CD14-positive monocyte (primary cell): ENCODE results near the gene CYB5RL. TPM values are rescaled to one million over a fixed set of nuclear protein-coding genes. Genes with fewer than 3 reads are reported as not detected.

Experiments
- DNase-seq, 3 donors: peaks; one replicate each; pipeline ENCODE4 v3.0.0-alpha.2; 2011 to 2022
- H2AFZ ChIP-seq: 2 replicates; pipeline ENCODE4 v1.6.0; 2012; ENCODE audit warnings: mild to moderate bottlenecking, low read depth, low read length, inconsistent platforms; ENCODE audit not compliant: insufficient read depth, poor library complexity, severe bottlenecking
- H3K27ac ChIP-seq, 2 donors: 1 replicate in 1 of 2; 2 replicates in 1 of 2; pipeline ENCODE4 v1.5.1; 2012 to 2013; ENCODE audit warnings: low read length in 2 of 2, control low read depth in 1 of 2, inconsistent platforms in 1 of 2, low read depth in 1 of 2, mild to moderate bottlenecking in 1 of 2
- H3K27me3 ChIP-seq, 2 donors: one replicate each; pipeline versions ENCODE4 v1.6.0 to v1.6.1; 2011 to 2013; ENCODE audit warnings: low read length in 2 of 2; ENCODE audit not compliant: control insufficient read depth in 2 of 2, insufficient read depth in 2 of 2
- H3K36me3 ChIP-seq, 2 donors: replicated peaks in 1 of 2; 1 replicate in 1 of 2; 2 replicates in 1 of 2; pipeline versions ENCODE4 v1.5.1 to v1.6.1; 2012 to 2013; ENCODE audit warnings: low read length in 2 of 2, control low read depth in 1 of 2, inconsistent platforms in 1 of 2, mild to moderate bottlenecking in 1 of 2; ENCODE audit not compliant: insufficient read depth in 2 of 2, control insufficient read depth in 1 of 2
- H3K4me1 ChIP-seq, 2 donors: 1 replicate in 1 of 2; 2 replicates in 1 of 2; pipeline versions ENCODE4 v1.5.1 to v1.6.1; 2012 to 2013; ENCODE audit warnings: low read length in 2 of 2, control low read depth in 1 of 2, inconsistent platforms in 1 of 2, mild to moderate bottlenecking in 1 of 2, moderate library complexity in 1 of 2; ENCODE audit not compliant: insufficient read depth in 2 of 2, control insufficient read depth in 1 of 2
- H3K4me2 ChIP-seq: replicated peaks from 2 replicates; pipeline ENCODE3; 2012; ENCODE audit warnings: low read length, moderate library complexity, mild to moderate bottlenecking; ENCODE audit not compliant: poor library complexity, severe bottlenecking; ENCODE audit errors: extremely low read depth
- H3K4me3 ChIP-seq, 3 experiments: fragments of 200-600 bp in 1 of 3; sonication (generic) in 1 of 3; replicated peaks in 1 of 3; 1 replicate in 2 of 3; 2 replicates in 1 of 3; pipeline ENCODE4 v1.5.1; 2011 to 2013; ENCODE audit warnings: low read length in 3 of 3, mild to moderate bottlenecking in 3 of 3, control low read depth in 2 of 3, low read depth in 2 of 3, inconsistent platforms in 1 of 3, moderate library complexity in 1 of 3
- H3K79me2 ChIP-seq: 2 replicates; pipeline ENCODE4 v1.6.0; 2012; ENCODE audit warnings: mild to moderate bottlenecking, control low read depth, inconsistent platforms, low read length, moderate library complexity; ENCODE audit not compliant: insufficient read depth
- H3K9ac ChIP-seq: 2 replicates; pipeline ENCODE4 v1.6.0; 2017; ENCODE audit warnings: low read length, mild to moderate bottlenecking; ENCODE audit not compliant: insufficient read depth, poor library complexity, severe bottlenecking
- H3K9me3 ChIP-seq, 2 donors: replicated peaks in 1 of 2; 1 replicate in 1 of 2; 2 replicates in 1 of 2; pipeline versions ENCODE4 v1.5.1 to v1.6.1; 2012 to 2013; ENCODE audit warnings: low read length in 2 of 2, control low read depth in 1 of 2; ENCODE audit not compliant: control insufficient read depth in 1 of 2, insufficient read depth in 1 of 2
- H4K20me1 ChIP-seq: 2 replicates; pipeline ENCODE4 v1.6.0; 2012; ENCODE audit warnings: mild to moderate bottlenecking, low read length, control low read depth, moderate library complexity; ENCODE audit not compliant: insufficient read depth
- H3K27ac Mint-ChIP-seq, 7 donors: one replicate each; pipeline ENCODE4 v1.8.0; 2020; ENCODE audit warnings: mild to moderate bottlenecking in 7 of 7, mixed read lengths in 7 of 7, moderate library complexity in 6 of 7, inconsistent platforms in 2 of 7
- H3K27me3 Mint-ChIP-seq, 3 donors: one replicate each; pipeline ENCODE4 v1.8.0; 2021 to 2022; ENCODE audit warnings: low read depth in 3 of 3, mild to moderate bottlenecking in 3 of 3, mixed read lengths in 3 of 3, moderate library complexity in 3 of 3, inconsistent platforms in 1 of 3
- H3K36me3 Mint-ChIP-seq, 2 donors: one replicate each; pipeline ENCODE4 v1.8.0; 2020; ENCODE audit warnings: mixed read lengths in 2 of 2, inconsistent platforms in 1 of 2, mild to moderate bottlenecking in 1 of 2
- H3K4me1 Mint-ChIP-seq: one replicate; pipeline ENCODE4 v1.8.0; 2020; ENCODE audit warnings: mild to moderate bottlenecking, mixed read lengths
- H3K4me3 Mint-ChIP-seq, 2 donors: one replicate each; pipeline ENCODE4 v1.8.0; 2020; ENCODE audit warnings: mild to moderate bottlenecking in 2 of 2, mixed read lengths in 2 of 2, moderate library complexity in 1 of 2
- H3K9me3 Mint-ChIP-seq, 7 donors: one replicate each; pipeline ENCODE4 v1.8.0; 2020 to 2022; ENCODE audit warnings: mixed read lengths in 7 of 7, mild to moderate bottlenecking in 6 of 7, moderate library complexity in 6 of 7, inconsistent platforms in 2 of 7
- CTCF ChIP-seq: fragments of 200-600 bp; IDR thresholded peaks from one replicate; pipeline ENCODE4 v1.8.0; 2022; ENCODE audit warnings: antibody characterized with exemption, mild to moderate bottlenecking
- WGBS: methylation state at CpG from one replicate; pipeline ENCODE4 v1.1.5; 2013; ENCODE audit warnings: missing lambda C conversion rate; ENCODE audit not compliant: insufficient coverage; 5-methylcytosine and 5-hydroxymethylcytosine counted together
- intact Hi-C, 2 donors: fragments of 100-400 bp; cut with micrococcal nuclease; formaldehyde crosslinking; loops; one replicate each; pipeline versions ENCODE4 v1.15.0 to v1.15.1; 2023
- polyA plus RNA-seq, 3 donors: library from polyadenylated mRNA; depleted of rRNA in 1 of 3; unstranded in 2 of 3; stranded (reverse) in 1 of 3; fragments of 300-500 nt in 2 of 3; fragments of >200 nt in 1 of 3; fragmentation: Illumina TruSeq in 2 of 3; gene quantifications; 1 replicate in 2 of 3; 2 replicates in 1 of 3; pipeline ENCODE4 v1.2.3, GENCODE V29; 2012 to 2021

Gene CYB5RL
- polyA plus RNA-seq, 3 donors, result 0.76 to 3.9 (median 1.5) TPM

GRCh38 chr1:54158071-54158470 lies 41.8 kb downstream of the CYB5RL start:
- H3K27me3 Mint-ChIP-seq, result peaks cover 0 to 3% (median 0%) of the 10 kb centered on the region in 3 donors
- intact Hi-C loops, result no loop called here
- H3K9me3 ChIP-seq, result no peaks in the 10 kb centered on the region
- peaks cover 4% of the 10 kb centered on the region in 2 donors for H3K4me1 ChIP-seq
- no peak overlapping the region for H3K27ac ChIP-seq
- H3K4me3 ChIP-seq, result no peak overlapping the region
- H3K4me2 ChIP-seq, result no peak overlapping the region
- peaks cover 14% of the 10 kb centered on the region for H3K4me1 Mint-ChIP-seq
- peaks cover 0 to 7% (median 1%) of the 10 kb centered on the region in 7 donors for H3K9me3 Mint-ChIP-seq
- no peak overlapping the region for H2AFZ ChIP-seq
- H4K20me1 ChIP-seq, result no peaks in the 10 kb centered on the region
- 100% methylated on average over 2 of the region's 3 CpGs for WGBS
- H3K9ac ChIP-seq, result no peak overlapping the region
- no peaks in the 10 kb centered on the region for H3K36me3 ChIP-seq
- H3K36me3 Mint-ChIP-seq, result no peaks in the 10 kb centered on the region
- no peaks in the 10 kb centered on the region for H3K27me3 ChIP-seq
- H3K79me2 ChIP-seq, result no peaks in the 10 kb centered on the region
- no peak for TF ChIP-seq CTCF
- no peak for DNase-seq
- no peak overlapping the region for H3K4me3 Mint-ChIP-seq
- H3K27ac Mint-ChIP-seq, result no peak overlapping the region

GRCh38 chr1:54157401-54157800 lies 42.4 kb downstream of the CYB5RL start:
- Histone ChIP-seq H3K4me3 (no peak overlapping the region), H3K79me2 (no peaks in the 10 kb centered on the region), H3K27ac (no peak overlapping the region), H3K36me3 (no peaks in the 10 kb centered on the region), H3K27me3 (no peaks in the 10 kb centered on the region), H3K4me2 (no peak overlapping the region), H3K9ac (no peak overlapping the region), H3K9me3 (no peaks in the 10 kb centered on the region), H2AFZ (no peak overlapping the region), H4K20me1 (no peaks in the 10 kb centered on the region), H3K4me1 (peaks cover 4% of the 10 kb centered on the region in 2 donors)
- DNase-seq, result no peak
- H3K27me3 Mint-ChIP-seq, result peaks cover 0 to 3% (median 0%) of the 10 kb centered on the region in 3 donors
- no peak for TF ChIP-seq CTCF
- H3K9me3 Mint-ChIP-seq, result peaks cover 0 to 7% (median 1%) of the 10 kb centered on the region in 7 donors
- H3K36me3 Mint-ChIP-seq, result no peaks in the 10 kb centered on the region
- no peak overlapping the region for H3K4me3 Mint-ChIP-seq
- 86% methylated on average over 1 of the region's 6 CpGs for WGBS
- H3K4me1 Mint-ChIP-seq, result peaks cover 14% of the 10 kb centered on the region
- H3K27ac Mint-ChIP-seq, result peak overlapping the region in 1 of 7 donors; percentile 45
- intact Hi-C loops, result no loop called here
